Cerebellar cortex (tissue), 1 donor: ENCODE measurements around the gene RAD51B.
"Not testable (repeated sequence)": the region's sequence is repeated elsewhere in the genome, so short reads cannot be mapped to it uniquely, and the experiment has no call there.

Experiments
- DNase-seq: peaks from one replicate; pipeline ENCODE4 v3.0.0-alpha.2; 2015; ENCODE audit warnings: low spot score

RAD51B gene

GRCh38 chr14:67949771-67950170 lies 130.2 kb downstream of the RAD51B start:
- DNase-seq: no peak

GRCh38 chr14:67950386-67950785 lies 130.8 kb downstream of the RAD51B start:
- DNase-seq: no peak

DNA sequence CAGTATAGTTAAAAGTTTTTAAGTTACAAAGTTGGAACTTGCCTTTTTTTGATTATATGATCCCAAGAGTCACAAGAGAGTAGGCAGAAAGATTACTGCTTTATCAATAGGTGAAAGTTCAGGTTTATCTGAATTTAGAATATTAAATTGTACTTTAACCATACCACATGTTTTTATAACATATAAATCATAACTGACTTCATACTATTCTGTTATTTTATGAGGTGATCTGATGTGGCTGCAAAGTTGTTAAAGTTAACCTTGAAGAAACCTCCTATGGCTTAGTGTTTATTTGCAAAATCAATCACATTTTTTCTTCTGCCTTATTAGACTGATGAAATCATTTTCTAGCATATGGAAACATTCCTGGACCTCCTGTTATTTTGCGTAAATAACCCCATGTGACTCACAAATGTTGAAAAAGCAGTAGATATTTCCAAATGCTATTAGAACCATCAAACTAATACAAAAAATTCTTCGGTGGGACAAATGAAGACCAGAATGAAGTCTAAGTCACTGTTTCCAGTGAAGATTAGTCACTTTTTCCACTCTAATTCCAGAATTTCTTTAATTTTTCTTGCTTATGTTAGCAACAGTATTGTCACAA lies 132.1 kb downstream of the RAD51B start:
- no peak for DNase-seq

DNA sequence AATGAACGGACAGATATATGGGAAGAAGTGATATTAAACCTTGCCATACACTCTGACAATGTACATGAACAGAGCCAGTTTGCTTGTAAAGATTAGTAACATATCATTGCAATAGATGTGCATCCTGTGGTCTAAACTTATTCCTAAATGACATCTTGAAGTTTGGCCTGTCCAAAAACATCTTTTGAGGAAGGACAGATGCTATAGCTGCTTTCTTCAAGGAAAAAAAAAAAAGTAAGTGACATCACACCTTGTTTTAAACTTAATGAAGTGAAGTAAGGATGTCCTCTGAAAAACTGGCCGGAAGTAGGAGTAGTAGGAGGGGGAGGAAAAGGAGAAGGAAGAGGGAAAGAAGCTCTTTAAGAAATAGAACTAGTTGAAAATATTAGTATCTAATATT lies 132.8 kb downstream of the RAD51B start:
- no peak for DNase-seq

GRCh38 chr14:67952786-67953185 lies 133.2 kb downstream of the RAD51B start:
- no peak for DNase-seq

GRCh38 chr14:67955261-67955660 lies 135.7 kb downstream of the RAD51B start:
- DNase-seq: no peak

- no peak for DNase-seq
These were observed 138.4 kb downstream of the RAD51B start for GRCh38 chr14:67957946-67958345.

DNA sequence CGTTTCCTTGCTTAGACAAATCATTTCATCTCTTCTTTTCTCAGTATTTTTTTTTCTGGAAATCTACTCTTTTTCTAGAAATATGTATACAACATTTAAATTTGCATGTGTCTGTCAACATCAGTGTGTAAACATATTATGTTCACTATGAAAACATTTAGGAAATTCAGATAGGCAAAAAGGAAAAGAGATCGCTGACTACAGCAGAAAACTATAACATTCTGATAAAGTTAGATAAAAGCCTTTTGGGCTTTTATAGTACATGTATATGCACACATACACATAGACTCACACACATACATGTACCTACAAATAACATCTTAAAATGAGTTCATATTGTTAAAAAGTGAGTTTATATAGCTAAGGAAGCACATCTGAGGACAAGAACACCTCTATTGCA lies 142.1 kb downstream of the RAD51B start:
- DNase-seq: no peak

DNA sequence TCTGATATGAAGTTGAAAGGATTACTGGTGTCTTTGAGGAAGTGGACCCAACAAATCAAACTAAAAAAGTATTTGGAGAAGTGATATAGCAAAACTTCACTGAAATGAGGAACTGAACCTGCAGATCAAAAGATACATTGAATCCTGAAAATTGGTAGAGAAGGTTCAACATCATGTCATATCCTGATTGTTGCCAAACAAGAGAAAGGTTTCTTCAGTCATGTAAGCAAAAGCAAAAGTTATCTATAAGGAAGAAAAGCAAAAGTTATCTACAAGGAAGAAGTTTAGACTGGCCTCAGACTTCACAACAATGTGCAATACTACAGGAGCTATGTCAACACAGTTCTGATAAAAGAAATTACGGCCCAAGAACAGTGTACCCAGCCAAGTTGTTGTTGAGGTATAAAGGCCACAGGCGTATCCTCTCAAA lies 142.7 kb downstream of the RAD51B start:
- DNase-seq: no peak

DNA sequence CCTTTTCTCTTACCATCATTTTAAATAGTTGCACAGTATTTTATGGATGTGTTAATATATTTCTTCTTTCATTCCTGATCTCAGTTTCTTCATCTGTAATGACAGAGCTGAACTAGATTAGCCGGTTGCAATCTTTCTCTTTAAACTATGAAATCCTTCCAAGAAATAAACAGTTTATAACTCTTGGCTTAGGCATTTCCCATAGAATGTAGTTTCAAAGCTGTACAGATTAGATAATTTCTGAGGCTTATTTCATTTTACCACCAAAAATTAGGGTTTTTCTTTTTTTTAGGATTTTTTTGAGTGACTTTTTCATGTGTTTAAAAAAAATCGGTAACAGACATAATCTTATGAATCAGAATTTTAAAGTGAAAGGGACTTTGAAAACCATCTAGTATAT lies 144.0 kb downstream of the RAD51B start:
- no peak for DNase-seq

GRCh38 chr14:67963960-67964812 lies 144.6 kb downstream of the RAD51B start:
- no peak for DNase-seq

GRCh38 chr14:67965696-67966095 lies 146.1 kb downstream of the RAD51B start:
- no peak for DNase-seq

DNA sequence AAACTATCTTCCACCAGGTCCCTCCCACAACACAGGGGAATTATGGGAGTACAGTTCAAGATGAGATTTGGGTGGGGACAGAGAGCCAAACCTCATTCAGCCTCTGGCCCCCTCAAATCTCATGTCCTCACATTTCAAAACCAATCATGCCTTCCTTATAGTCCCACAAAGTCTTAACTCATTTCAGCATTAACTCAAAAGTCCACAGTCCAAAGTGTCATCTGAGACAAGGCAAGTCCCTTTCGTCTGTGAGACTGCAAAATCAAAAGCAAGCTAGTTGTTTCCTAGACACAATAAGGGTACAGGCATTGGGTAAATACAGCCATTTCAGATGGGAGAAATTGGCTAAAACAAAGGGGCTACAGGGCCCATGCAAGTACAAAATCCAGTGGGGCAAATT lies 147.6 kb downstream of the RAD51B start:
- DNase-seq: no peak

GRCh38 chr14:67967970-67968369 lies 148.4 kb downstream of the RAD51B start:
- not testable (repeated sequence) for DNase-seq

DNA sequence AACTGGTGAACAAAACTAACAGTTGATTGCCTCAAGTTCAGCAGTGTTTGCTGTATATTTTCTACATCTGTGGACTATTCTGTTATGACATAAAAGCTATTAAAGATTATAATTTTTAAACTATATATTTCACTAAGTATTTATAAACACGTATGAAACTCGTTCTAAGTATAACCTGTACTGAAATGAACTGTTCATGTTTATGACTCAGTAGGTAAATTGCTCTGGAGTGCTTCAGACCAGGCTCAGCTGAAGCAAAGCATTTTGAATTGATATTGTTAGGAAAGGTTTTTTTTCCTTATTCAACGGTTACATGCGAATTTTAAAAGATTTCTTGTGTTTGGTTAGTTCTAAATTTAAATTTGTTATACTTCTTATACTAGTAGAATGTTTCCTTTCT lies 151.3 kb downstream of the RAD51B start:
- DNase-seq: no peak

DNA sequence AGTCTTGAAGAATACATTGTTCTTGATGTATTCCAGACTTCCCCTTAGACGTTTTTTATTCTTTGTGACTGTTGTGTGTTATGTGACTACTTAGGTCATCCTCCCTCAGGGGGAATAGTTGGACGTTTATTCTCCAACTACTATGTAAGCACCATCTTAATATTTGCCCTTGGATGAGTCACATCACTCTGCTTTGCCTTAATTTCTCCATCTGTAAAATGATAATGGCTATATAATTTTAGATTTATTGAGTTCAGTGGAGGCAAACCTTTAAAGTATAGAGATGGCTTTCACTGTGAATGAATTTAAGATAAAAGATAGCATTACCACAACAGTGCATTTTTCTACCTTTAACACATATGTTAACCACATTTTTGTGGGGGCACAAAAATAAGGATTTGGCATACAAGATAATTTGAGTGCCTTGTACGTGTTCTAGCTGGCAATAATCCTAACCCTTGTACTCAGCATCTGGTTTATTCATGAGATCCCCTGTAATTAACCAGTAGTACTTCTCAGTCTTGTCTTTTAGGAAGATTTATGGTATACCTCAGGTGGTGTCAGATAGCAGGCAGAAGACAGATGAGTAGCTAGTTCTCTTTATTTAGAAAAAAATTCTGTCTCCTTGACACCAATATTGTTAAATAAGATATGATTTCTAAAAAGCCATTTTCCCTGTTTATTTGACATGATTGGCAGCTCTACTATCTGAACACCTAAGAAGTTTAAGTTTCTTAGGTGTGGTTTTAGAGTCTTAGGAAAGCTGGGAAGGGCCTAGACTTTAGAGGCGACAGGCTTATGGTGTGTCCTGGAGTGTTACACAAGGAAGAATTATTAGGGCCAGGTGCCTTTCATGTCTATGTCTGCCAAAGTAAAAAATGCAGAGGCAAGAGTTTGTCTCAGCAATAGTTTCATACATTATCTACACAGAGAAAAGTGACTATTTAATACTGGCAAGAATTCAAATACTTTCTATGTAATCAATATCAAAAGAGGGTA lies 152.3 kb downstream of the RAD51B start:
- DNase-seq: no peak

DNA sequence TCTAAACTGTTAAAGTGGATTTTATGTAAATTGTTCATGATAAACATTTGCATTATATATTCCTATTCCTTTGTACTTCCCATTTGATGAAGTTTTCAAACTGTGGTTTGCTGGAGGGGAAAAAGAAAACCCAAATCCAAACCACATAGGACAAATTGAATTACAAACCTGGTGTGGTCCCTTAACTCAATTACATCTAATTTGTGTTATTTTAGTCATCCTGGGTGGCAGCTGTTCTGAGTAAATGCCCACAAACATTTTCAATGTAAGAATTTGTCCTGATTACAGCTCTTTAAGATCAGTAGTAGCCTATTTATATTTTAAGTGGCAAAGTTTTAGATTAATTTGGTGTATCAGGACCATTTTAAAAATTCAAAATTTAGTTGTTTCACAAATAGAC lies 153.9 kb downstream of the RAD51B start:
- DNase-seq: no peak

GRCh38 chr14:67975470-67975869 lies 155.9 kb downstream of the RAD51B start:
- DNase-seq: no peak

DNA sequence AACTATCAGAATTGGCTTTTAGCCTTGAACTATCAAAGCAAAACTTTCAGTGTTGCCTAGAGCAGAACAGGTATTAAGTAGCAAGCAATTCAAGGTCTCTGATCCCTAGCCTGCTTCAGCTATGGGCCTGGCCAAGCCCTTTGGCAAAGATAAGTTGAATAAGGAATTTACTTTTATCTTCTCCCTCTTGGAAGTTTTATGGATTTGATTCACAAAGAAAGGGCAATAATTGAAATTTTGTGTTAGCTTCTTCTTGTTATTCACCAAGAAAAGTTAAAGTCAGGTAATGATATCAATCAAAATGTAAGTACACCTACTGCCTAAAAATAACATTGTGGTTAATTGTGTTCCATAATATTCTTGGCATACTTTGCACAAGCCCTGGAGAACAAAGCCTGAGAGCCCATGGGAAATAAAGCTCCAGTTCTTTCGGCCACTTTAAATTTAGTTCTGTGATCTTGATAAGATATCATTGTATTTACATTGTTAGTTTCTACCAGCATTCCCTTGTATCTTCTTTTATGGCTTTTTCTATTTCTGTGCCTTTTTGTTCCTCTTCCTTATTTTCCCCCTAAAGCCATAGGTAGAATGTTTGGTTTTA lies 158.0 kb downstream of the RAD51B start:
- DNase-seq: no peak

DNA sequence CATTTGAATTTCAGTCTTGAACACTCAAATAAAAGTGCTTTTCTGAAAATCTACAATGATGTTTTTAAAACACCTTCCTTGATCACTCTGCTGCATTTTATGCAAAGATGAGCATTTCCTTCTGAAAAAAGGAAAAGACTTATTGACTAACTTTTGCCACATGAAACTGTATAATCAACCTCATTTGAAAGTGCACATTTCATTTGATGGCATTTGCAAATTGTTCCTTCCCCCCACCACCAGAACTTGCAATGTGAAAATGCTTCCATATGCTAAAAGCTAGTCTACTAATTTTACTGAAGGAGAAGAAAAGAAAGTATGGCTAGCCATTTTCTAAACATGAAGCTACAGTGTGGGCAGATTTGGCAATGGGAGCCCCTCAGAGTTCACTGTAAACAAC lies 159.2 kb downstream of the RAD51B start:
- no peak for DNase-seq

GRCh38 chr14:67982711-67983608 lies 163.4 kb downstream of the RAD51B start:
- DNase-seq: no peak
